Measurements from ENCODE around the gene LSM7. TPM values are rescaled to one million over a fixed set of nuclear protein-coding genes. Genes with fewer than 3 reads are reported as not detected.
A peak's percentile ranks its signal among the peaks of the same experiment; 100 is the strongest.

LSM7 gene
- total and polyA plus RNA-seq, 2 of the 13 experiments (the other 11 are each of a cell fraction or from before 2014, with no cell fraction given) = 140 to 205 TPM

GRCh38 chr19:2315818-2316353, 12.5 kb downstream of the LSM7 start (continued):
- TF ChIP-seq ZFYVE20 (CRISPR knock-in tag; IDR thresholded peaks at IDR 0.05; ENCODE audit: borderline replicate concordance, low read depth) = no peak
- no peak for TF ChIP-seq ZNF773 (CRISPR knock-in tag; IDR thresholded peaks at IDR 0.05; ENCODE audit: borderline replicate concordance)
- no peak for TF ChIP-seq MTA3 (CRISPR knock-in tag; IDR thresholded peaks at IDR 0.05)
- TF ChIP-seq ARID5B (CRISPR knock-in tag; IDR thresholded peaks at IDR 0.05) = peak; percentile 62
- TF ChIP-seq PAX8 (CRISPR knock-in tag; IDR thresholded peaks at IDR 0.05; ENCODE audit: borderline replicate concordance) = no peak
- TF ChIP-seq ZNF20 (CRISPR knock-in tag; IDR thresholded peaks at IDR 0.05) = no peak
- TF ChIP-seq ZNF781 (CRISPR knock-in tag; IDR thresholded peaks at IDR 0.05; ENCODE audit: borderline replicate concordance, not compliant biosample characterization) = no peak
- 0 out of 2 replicates have a peak, but pooled peaks have one; percentile 15 for TF ChIP-seq RXRA (CRISPR knock-in tag; IDR thresholded peaks at IDR 0.05)
- no peak for TF ChIP-seq ZNF629 (CRISPR knock-in tag; conservative IDR thresholded peaks at IDR 0.05)
- TF ChIP-seq TRIM22 (IDR thresholded peaks at IDR 0.05) = no peak
- no peak for TF ChIP-seq REST (IDR thresholded peaks at IDR 0.05; ENCODE audit: borderline replicate concordance in 1 of 2, low read depth in 1 of 2, low read length in 2 of 2)

Measured in HepG2 (cell line).